ENCODE data around the gene ATP6V1G3. TPM values are rescaled to one million over a fixed set of nuclear protein-coding genes. Genes with fewer than 3 reads are reported as not detected.
"Not testable (repeated sequence)": the region's sequence is repeated elsewhere in the genome, so short reads cannot be mapped to it uniquely, and the experiment has no call there.

ATP6V1G3 gene
- total and polyA plus RNA-seq, 12 donors = not detected

- TF ChIP-seq CTCF (IDR thresholded peaks at IDR 0.05) = no peak
- 69 to 74% methylated on average over 2 of the region's 2 CpGs for WGBS, 2 donors
- ATAC-seq (no peak), DNase-seq (no peak)
- intact Hi-C loops (cut with DNase I) = no loop called here
- H3K27ac ChIP-seq = no peak overlapping the region
- peaks cover 0 to 3% (median 0%) of the 10 kb centered on the region in 7 donors for H3K27me3 ChIP-seq
- peaks cover 0 to 4% (median 0%) of the 10 kb centered on the region in 11 donors for H3K9me3 ChIP-seq
- H3K4me3 ChIP-seq = no peak overlapping the region
- no peaks in the 10 kb centered on the region for H3K36me3 ChIP-seq
- no peaks in the 10 kb centered on the region for H3K4me1 ChIP-seq
Observed at GRCh38 chr1:198480876-198481275, 59.6 kb downstream of the ATP6V1G3 start.

- H3K4me1 ChIP-seq; H3K27ac ChIP-seq; H3K4me3 ChIP-seq; intact Hi-C loops (cut with DNase I); ATAC-seq; DNase-seq; H3K27me3 ChIP-seq; H3K36me3 ChIP-seq: not testable (repeated sequence)
- H3K9me3 ChIP-seq = peaks cover 0 to 17% (median 0%) of the 10 kb centered on the region in 11 donors
Observed at GRCh38 chr1:198477354-198477753, 63.1 kb downstream of the ATP6V1G3 start.

Other genes with a start within 250 kb of the ATP6V1G3 start
- 10 to 100 TPM in 2 of 10 donors, 1 to 10 TPM in 8; 2.4 to 62.7 (median 5.6) TPM for gene PTPRC, start 98.4 kb upstream of the ATP6V1G3 start, total RNA-seq
- gene PTPRC, start 98.4 kb upstream of the ATP6V1G3 start, polyA plus RNA-seq = 1 to 10 TPM; 1.0 to 1.4 TPM